GM13976 (cell line): Measurements from ENCODE around the gene SAMD4A.
A peak's percentile ranks its signal among the peaks of the same experiment; 100 is the strongest.

ENCODE experiments used
- DNase-seq: peaks from one replicate; pipeline ENCODE4 v3.0.0; 2012; ENCODE audit warnings: low spot score
- in situ Hi-C: fragments of 300-500 bp; cut with MboI; formaldehyde crosslinking; loops from one replicate; pipeline ENCODE4 v1.12.0; 2022; ENCODE audit warnings: low sequenced_read_pairs, mixed read lengths, inconsistent platforms; ENCODE audit not compliant: unreplicated experiment
- TF ChIP-seq, protein P1 (sequence below): IDR thresholded peaks from 2 replicates; pipeline ENCODE4 v1.5.1; 2012; ENCODE audit warnings: borderline replicate concordance, mild to moderate bottlenecking; ENCODE audit not compliant: insufficient read depth; ENCODE audit errors: extremely low read depth, missing control alignments, control extremely low read depth

SAMD4A gene

DNA sequence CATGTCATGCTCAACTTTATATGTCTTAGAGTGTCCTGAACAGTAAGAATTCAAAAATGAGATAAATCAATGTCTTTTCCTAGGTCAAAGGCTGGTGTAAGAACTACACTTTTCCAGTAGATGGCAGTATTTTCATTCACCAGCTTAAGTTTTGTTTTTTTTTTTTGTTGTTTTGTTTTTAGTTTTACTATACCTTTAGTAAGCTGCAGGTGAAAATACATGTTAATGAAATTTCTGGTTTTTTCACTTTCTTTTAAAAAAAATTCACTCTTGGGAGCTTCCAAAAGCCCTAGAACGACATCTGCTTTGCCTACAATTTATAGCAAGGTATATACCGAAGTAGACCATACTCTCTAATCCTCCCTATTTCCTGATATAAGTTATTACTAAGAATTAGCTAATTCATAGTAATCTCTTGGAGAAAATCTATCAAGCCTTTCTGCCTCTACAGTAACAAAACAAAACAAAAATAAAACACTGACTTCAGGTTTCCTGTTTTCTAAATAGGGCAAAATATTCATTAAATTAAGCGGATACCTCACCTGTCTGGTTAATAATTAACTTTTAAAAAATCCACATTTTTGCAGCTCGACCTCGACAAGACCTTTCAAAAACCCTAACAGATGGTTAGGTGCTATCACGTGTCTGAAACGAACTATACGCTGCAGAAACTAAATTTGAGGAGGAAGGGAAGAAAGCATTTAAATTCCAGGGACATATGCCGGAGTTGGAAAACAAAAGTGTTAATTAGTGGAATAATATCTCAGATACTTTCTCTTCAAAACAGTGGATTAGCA is 2.7 kb upstream of the SAMD4A start:
- in situ Hi-C loops, result no loop called here
- peak; percentile 38 for DNase-seq

DNA sequence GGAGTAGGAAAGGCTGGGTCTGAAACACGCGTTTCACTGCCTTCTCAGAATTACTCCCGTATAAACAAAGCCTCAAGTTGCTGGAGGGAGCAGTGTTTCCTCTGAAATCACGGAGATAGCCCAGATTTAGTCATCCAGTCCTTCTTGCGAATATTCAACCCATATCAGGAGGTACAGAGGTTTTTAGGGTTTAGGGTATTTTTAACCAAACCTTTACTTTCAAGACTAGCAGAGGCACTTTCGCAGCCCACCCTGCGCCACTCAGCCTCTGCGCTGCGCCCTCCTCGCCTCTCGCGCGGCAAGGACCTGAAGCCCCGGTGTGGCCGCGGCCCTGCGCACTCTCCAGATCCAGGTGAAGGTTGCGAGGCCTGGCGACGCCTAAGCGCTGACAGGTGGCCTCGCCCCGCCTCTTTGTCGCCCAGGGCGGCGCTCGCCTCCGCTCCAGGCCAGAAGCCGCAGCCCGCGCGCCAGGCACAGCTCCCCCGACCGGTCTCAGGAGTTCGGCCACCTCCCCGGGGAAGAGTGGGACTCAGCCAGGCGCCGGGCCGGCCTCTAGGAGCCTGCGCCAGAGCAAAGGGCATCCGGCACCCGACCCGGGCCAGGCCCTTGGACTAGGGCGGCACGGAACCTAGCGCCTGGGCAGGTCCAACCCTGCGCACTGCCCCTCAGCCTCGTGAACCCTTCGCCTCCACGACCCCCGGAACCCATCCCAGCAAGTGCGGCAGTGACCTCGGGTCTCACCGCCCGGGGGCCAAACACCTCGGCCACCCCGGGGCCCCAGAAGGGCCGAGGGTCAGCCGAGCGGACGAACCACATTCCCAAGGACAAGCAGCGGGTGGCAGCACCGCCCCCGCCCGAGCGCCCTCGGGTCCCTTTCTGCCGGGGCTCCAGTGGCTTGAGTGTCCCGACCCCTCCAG is 1.8 kb upstream of the SAMD4A start:
- TF ChIP-seq, protein P1, sequence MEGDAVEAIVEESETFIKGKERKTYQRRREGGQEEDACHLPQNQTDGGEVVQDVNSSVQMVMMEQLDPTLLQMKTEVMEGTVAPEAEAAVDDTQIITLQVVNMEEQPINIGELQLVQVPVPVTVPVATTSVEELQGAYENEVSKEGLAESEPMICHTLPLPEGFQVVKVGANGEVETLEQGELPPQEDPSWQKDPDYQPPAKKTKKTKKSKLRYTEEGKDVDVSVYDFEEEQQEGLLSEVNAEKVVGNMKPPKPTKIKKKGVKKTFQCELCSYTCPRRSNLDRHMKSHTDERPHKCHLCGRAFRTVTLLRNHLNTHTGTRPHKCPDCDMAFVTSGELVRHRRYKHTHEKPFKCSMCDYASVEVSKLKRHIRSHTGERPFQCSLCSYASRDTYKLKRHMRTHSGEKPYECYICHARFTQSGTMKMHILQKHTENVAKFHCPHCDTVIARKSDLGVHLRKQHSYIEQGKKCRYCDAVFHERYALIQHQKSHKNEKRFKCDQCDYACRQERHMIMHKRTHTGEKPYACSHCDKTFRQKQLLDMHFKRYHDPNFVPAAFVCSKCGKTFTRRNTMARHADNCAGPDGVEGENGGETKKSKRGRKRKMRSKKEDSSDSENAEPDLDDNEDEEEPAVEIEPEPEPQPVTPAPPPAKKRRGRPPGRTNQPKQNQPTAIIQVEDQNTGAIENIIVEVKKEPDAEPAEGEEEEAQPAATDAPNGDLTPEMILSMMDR, result no peak
- in situ Hi-C loops, result loop anchor here (5.0 kb wide), 1 partner anchor 207 kb away; no protein-coding TSS in a partner anchor
- peak; percentile 81 for DNase-seq

More for the DNA sequence above, 2.7 kb upstream of the SAMD4A start:
- TF ChIP-seq, protein P1, result peak; percentile 44

DNA sequence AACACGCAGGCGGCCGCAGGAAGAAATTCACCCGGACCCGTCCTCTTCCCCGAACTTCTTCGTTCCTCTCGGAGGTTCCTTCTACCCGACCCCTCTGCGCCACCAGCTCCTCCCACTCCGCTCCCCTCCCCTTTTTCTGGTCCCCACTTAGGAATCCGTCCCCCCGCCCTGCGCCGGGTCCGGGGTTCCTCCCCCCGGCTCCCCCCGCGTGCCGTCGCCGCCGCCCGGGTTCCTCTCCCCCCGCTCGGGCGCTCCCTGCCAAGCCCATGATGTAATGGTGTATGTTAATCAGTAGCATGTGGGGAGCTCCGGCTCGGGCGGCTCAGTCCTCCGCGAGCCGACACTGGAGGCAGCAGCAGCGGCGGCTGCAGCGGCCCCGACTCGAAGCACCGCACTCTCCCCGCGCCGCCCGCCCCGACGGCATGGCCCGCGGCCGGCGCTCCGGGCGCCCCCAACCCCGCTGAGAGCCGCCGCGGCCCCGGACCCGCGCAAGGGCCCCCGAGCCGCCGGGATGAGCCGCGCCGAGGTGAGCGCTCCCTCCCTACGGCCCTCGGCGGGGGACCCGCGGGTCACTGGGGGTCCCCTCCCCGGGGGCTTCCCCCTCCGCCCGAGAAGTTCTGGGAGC is 1.0 kb upstream of the SAMD4A start:
- peak; percentile 87 for DNase-seq
- TF ChIP-seq, protein P1, result no peak
- in situ Hi-C loops, result loop anchor here (5.0 kb wide), 1 partner anchor 206 kb away; no protein-coding TSS in a partner anchor

DNA sequence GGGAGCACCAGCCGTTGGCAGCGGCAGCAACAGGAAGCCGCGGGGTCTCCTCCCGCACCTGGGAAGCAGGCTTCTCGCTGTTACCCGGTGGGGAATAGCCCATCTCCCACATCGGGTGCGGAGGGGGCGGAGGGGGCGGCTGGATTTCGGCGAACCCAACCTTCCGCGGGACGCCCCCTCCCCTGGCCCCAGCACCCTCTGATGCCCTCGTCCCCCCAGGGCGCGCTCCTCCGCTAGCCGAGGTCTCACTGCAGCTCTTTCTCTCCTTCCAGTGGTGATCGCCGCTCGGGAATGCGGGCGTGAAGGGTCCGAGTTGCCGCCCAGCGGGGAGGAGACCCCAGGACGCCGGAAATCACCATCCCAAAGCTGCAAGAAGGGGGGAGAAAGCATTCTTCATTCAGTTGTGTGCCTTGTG is 303 bp downstream of the SAMD4A start:
- in situ Hi-C loops, result loop anchor here (5.0 kb wide), 1 partner anchor 205 kb away; no protein-coding TSS in a partner anchor

DNA sequence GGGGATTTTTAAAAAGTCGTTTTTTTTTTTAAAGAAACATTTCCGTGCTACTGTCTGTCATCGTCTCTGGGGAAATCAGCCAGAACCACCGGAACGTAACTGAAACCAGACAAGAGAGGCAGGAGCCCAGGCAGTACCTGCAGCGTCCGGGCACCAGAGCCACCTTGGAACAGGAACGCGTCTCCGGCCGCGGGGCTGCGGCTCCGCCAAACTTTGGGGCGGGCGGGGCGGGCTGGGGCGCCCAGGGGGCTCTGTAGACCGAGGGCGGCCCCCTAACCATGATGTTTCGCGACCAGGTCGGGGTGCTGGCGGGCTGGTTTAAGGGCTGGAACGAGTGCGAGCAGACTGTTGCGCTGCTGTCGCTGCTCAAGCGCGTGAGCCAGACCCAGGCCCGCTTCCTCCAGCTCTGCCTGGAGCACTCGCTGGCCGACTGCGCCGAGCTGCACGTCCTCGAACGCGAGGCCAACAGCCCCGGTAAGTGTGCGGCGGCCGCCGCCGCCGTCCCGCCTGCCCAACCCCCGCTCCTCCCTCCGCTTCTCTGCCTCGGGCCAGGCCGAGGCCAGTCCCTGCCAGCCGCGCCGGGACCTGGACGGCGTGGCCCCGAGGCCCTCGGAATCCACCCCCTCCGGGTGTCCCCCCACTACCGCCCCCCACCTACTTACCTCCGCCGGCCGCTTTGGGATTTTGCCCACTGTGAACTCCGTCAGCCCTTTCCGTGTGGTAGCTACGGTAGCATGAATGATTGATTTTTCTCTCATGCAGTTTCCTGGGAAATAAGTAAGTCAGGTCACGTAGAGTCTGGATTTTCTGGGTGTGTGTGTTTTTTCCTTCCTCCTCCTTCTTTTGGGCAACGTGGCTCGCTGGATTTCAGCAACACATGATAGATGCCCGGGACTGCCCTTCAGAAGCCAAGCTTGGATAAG is 972 bp downstream of the SAMD4A start:
- in situ Hi-C loops, result loop anchor here (5.0 kb wide), 1 partner anchor 204 kb away; no protein-coding TSS in a partner anchor
- DNase-seq, result peak; percentile 73
- TF ChIP-seq, protein P1, result no peak

More for the DNA sequence above, 303 bp downstream of the SAMD4A start:
- TF ChIP-seq, protein P1, result no peak
- no peak for DNase-seq
